Fibroblast of lung (primary cell): ENCODE results near the gene SUPT4H1.

Experiments used
- EZH2 ChIP-seq: IDR thresholded peaks from 2 replicates; pipeline ENCODE4 v1.5.1; 2012; ENCODE audit warnings: low read length, control low read depth, mild to moderate bottlenecking; ENCODE audit errors: missing control alignments
- TF ChIP-seq, protein P1 (sequence below), 2 donors: IDR thresholded peaks in 1 of 2; conservative IDR thresholded peaks in 1 of 2; 1 replicate in 1 of 2; 2 replicates in 1 of 2; pipeline ENCODE4 v1.5.1; 2011 to 2012; ENCODE audit warnings: low read length in 2 of 2, control low read depth in 1 of 2, inconsistent platforms in 1 of 2, low read depth in 1 of 2, mild to moderate bottlenecking in 1 of 2

- TF ChIP-seq, protein P1, sequence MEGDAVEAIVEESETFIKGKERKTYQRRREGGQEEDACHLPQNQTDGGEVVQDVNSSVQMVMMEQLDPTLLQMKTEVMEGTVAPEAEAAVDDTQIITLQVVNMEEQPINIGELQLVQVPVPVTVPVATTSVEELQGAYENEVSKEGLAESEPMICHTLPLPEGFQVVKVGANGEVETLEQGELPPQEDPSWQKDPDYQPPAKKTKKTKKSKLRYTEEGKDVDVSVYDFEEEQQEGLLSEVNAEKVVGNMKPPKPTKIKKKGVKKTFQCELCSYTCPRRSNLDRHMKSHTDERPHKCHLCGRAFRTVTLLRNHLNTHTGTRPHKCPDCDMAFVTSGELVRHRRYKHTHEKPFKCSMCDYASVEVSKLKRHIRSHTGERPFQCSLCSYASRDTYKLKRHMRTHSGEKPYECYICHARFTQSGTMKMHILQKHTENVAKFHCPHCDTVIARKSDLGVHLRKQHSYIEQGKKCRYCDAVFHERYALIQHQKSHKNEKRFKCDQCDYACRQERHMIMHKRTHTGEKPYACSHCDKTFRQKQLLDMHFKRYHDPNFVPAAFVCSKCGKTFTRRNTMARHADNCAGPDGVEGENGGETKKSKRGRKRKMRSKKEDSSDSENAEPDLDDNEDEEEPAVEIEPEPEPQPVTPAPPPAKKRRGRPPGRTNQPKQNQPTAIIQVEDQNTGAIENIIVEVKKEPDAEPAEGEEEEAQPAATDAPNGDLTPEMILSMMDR (conservative IDR thresholded peaks at IDR 0.05 in 1 of 2, IDR thresholded peaks at IDR 0.05 in 1 of 2; ENCODE audit: low read depth in 1 of 2, low read length in 2 of 2), result no peak
- no peak for TF ChIP-seq EZH2
Measured at GRCh38 chr17:58365980-58366595, 14.1 kb upstream of the SUPT4H1 start.
